GM19023 (cell line): ENCODE measurements around the gene AMHR2.

Experiments
- ATAC-seq: cut with Tn5 transposase; IDR thresholded peaks from one replicate; pipeline ENCODE4 v1.9.1; 2021; ENCODE audit warnings: mild to moderate bottlenecking, moderate library complexity; ENCODE audit not compliant: unreplicated experiment

Gene AMHR2

DNA sequence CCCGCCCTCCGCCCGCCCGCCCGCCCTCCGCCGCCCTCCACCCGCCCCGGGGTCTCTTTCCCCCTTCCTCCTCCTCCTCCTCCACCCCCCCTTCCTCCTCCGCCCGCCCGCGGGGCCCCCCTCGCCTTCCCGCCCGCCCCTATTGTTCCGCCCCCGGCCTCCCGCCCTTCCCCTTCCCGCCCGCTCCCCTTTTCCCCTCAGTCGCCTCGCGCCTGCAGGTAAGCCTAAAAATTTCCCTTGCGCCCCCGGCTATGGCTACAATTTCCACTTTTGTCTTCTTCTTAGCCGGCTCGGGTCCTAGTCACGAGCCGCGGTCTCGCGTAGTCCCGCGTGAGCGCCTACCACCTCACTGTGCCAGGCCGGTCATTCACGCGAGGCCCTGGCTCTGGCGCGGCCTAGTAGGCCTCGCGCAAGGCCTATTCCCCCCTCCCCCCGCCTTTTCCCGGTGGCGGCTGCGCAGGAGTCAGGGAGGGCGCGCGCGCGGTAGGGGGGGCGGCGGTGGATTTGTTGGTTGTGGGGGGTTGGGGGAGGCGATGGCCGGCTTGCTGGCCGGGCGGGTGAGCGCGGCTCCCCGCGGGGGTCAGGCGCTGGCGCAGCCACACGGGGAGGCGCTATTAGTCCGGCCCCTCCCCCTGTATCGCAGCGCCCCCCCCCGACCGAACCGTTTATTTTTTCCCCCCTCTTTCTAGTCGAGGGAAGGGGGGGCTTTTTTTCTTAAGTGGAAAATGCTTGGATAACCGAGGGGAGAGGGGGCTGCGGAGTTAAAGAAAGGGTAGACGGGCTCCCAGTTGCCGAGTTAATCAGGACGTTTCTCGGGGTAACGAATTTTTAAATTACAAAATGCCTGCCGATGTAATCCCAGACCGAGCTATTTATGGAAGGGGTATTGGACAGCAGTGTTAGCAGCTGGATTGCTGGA, 28.8 kb downstream of the AMHR2 start:
- ATAC-seq: no peak

GRCh38 chr12:53453953-53454640, 30.4 kb downstream of the AMHR2 start:
- no peak for ATAC-seq

DNA sequence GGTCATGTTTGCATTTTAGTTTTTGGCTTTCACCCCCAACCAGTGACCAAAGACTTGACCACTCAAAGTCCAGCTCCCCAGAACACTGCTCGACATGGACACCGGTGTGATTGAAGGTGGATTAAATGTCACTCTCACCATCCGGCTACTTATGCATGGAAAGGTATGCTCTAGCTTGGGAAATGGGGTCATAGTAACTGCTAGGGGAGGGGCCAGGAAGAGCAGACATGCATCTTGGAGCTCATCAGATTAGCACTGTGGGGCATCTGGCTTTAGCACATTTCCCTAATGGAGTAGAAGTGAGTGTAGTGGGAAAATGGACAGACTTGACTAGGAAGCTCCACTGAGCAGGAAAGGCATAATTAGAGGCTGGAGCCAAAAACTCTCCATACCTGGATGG, 31.1 kb downstream of the AMHR2 start:
- ATAC-seq: no peak

- ATAC-seq: no peak
These were observed 33.2 kb downstream of the AMHR2 start for GRCh38 chr12:53456654-53457366.

- ATAC-seq: no peak
These were observed 35.4 kb downstream of the AMHR2 start for GRCh38 chr12:53459097-53459496.

GRCh38 chr12:53461059-53461458, 37.4 kb downstream of the AMHR2 start:
- ATAC-seq: no peak

DNA sequence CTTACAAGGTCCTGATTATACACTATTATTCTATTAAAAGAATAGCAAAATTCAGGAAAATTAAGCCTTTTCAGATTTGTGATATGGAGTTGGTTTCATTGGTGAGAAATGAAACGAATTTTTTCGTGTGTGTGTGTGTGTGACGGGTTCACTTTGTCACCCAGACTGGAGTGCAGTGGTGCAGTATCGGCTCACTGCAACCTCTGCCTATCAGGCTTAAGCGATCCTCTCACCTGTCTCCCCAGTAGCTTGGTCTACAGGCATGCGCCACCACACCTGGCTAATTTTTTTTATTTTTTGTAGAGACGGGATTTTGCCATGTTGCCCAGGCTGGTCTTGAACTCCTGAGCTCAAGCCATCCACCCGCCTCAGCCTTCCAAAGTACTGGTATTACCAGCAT, 37.9 kb downstream of the AMHR2 start:
- no peak for ATAC-seq

DNA sequence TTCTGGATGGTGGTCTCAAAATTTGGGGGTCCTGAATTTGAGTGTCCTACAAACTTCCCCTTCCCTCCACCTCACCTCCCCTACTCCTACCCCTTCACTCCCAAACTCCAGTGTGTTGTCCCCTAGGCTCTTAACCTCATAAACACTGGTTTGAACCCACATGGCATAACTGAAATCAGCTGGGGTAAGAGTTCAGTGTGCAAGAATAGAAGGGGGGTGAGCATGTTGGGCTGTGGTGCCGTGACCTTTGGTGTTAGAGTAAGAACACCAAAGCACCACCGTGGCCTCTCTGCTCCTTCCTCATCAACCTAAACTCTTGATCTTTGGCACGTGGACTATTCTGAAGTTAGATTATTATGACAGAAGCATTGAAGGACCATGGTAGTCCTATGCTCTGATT, 39.3 kb downstream of the AMHR2 start:
- no peak for ATAC-seq

- no peak for ATAC-seq
These were observed 40.3 kb downstream of the AMHR2 start for GRCh38 chr12:53463802-53464560.

GRCh38 chr12:53464685-53465418, 41.2 kb downstream of the AMHR2 start:
- no peak for ATAC-seq

- ATAC-seq: no peak
These were observed 42.0 kb downstream of the AMHR2 start for GRCh38 chr12:53465679-53466078.

DNA sequence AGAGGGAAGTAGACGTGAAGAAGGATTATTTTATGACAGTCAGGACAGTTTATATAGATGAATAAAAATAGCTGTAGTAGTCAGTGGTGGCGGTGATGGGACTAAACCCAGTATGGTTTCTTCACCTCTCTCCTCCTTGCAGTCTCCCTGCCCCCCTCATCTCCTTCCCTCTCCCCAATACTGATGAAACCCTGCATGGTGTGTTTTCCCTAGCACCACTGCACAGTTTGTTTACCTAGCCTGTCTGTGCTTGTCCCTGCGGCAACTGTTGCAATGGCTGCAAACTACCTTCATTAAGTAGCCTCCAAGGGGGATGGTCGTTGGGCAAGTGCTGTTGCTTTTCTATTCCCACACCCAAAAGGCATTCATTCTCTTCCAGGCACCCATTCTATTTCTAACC, 43.0 kb downstream of the AMHR2 start:
- ATAC-seq: no peak

- no peak for ATAC-seq
These were observed 43.4 kb downstream of the AMHR2 start for GRCh38 chr12:53467082-53467481.

DNA sequence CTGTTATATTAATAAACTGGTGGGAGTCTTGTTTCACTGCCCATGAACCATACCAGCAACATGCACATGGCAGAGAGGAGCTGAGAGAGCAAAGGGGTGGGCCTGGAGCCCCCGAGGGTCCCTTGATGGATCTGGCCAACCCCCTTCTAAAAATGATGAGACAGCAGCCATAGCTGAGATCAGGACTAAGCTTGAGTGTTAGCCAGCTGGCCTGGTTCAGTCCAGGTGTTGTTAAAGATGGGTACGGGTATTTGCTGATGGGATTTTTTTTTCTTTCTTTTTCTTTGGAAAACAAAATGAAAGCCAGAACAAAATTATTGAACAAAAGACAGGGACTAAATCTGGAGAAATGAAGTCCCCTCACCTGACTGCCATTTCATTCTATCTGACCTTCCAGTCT, 44.2 kb downstream of the AMHR2 start:
- ATAC-seq: no peak

GRCh38 chr12:53468282-53468681, 44.6 kb downstream of the AMHR2 start:
- no peak for ATAC-seq

DNA sequence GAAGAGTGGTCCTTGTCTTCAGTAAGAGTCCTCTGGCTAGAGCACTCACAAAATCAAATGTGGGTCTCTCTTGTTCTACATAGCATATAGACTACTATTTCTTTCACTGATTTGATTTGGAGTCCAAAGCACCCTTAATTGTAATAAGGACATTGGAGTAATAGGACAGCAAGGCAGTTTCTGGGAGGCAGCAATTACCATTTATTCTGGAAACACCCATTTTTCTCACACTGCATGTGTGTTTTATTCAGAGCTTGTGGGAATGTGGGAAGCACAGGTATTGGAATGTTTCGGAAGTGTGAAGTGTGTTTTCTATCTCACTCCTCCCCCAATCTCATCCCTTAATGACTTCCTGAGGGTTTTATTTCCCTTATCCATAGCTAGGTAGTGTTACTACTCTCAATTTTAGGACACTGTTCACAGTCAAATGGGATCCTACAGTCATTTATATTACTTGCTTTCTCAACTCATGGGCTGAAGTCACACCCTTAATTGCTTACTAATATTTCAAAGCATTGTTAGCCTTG, 48.5 kb downstream of the AMHR2 start:
- ATAC-seq: no peak

DNA sequence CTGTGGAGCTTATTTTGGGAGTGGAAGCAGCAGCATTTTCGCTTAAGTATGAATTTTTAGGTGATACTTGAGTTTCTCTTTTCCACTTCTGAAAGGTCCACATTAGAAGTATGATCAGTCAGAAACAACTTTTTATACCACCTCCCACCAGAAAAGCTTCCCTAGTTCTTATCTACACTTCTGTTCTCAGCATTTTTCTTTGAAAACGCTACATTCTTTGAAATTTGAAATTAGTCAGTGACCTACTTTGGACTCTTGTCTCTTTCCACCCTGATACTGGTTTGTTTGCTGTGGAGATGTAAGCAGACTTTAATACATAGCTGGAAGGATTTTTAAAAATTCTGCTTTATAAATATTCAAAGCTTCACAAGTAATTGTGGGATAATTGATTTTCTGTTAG, 50.4 kb downstream of the AMHR2 start:
- no peak for ATAC-seq

DNA sequence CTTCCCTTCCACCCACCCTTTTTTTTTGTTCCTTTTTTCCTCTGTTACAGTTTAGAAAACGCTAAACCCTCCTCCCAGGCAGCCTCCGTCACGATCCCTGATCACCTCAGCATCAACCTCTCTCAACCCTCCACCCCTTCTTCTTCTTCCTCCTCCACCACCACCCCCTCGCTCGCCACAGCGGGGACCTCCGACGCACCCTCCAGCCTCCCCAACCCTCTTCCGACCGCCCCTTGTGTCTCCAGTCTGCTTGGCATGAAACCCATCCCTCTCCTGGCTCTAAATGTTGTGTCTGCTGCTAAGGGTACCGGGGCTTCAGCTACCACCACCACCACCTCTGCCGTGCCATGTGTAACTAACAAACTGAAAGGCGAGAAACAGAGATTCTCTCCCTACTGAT, 51.2 kb downstream of the AMHR2 start:
- ATAC-seq: no peak

- no peak for ATAC-seq
These were observed 53.1 kb downstream of the AMHR2 start for GRCh38 chr12:53476769-53477209.

- ATAC-seq: no peak
These were observed 55.2 kb downstream of the AMHR2 start for GRCh38 chr12:53478865-53479264.
